HFF-Myc (cell line): ENCODE results near the gene DAW1.

Source experiments
- DNase-seq: peaks from one replicate; pipeline ENCODE4 v3.0.0-alpha.2; 2011; ENCODE audit warnings: low read depth; ENCODE audit errors: extremely low read depth
- H3K4me3 ChIP-seq: replicated peaks from 2 replicates; pipeline ENCODE4 v1.5.1; 2011; ENCODE audit warnings: low read depth, mild to moderate bottlenecking, control low read depth, low read length
- CTCF ChIP-seq: IDR thresholded peaks from 2 replicates; pipeline ENCODE4 v1.5.1; 2012; ENCODE audit warnings: mild to moderate bottlenecking, low read depth, low read length, control low read depth; ENCODE audit errors: missing control alignments

DAW1 gene

GRCh38 chr2:227871375-227871791 lies at the start of gene DAW1:
TSS of gene DAW1 (plus strand) at chr2:227871631. CDS start at chr2:227871690, 59 bp downstream.
- TF ChIP-seq CTCF, result no peak
- DNase-seq, result peak; percentile 11
- H3K4me3 ChIP-seq, result peak within 1 kb of the TSS; percentile 35

- no peak overlapping the region for H3K4me3 ChIP-seq
- no peak for DNase-seq
- TF ChIP-seq CTCF, result no peak
These were observed 48.9 kb upstream of the DAW1 start for GRCh38 chr2:227822416-227823003.

- DNase-seq, result no peak
- TF ChIP-seq CTCF, result no peak
- no peak overlapping the region for H3K4me3 ChIP-seq
These were observed 47.5 kb upstream of the DAW1 start for GRCh38 chr2:227823922-227824321.

- DNase-seq, result no peak
These were observed 46.7 kb upstream of the DAW1 start for GRCh38 chr2:227824711-227825110.

GRCh38 chr2:227826019-227826521 lies 45.4 kb upstream of the DAW1 start:
- DNase-seq, result no peak
- H3K4me3 ChIP-seq, result no peak overlapping the region
- no peak for TF ChIP-seq CTCF

More at GRCh38 chr2:227824711-227825110, 46.7 kb upstream of the DAW1 start:
- H3K4me3 ChIP-seq, result no peak overlapping the region
- TF ChIP-seq CTCF, result no peak

GRCh38 chr2:227826563-227826962 lies 44.9 kb upstream of the DAW1 start:
- no peak for TF ChIP-seq CTCF
- H3K4me3 ChIP-seq, result no peak overlapping the region
- DNase-seq, result no peak

- DNase-seq, result no peak
- H3K4me3 ChIP-seq, result no peak overlapping the region
- TF ChIP-seq CTCF, result no peak
These were observed 44.3 kb upstream of the DAW1 start for GRCh38 chr2:227827143-227827542.
